OCI-M2 (cell line): Measurements from ENCODE around the gene SRSF12.
"Not testable (repeated sequence)": the region's sequence is repeated elsewhere in the genome, so short reads cannot be mapped to it uniquely, and the experiment has no call there.

ENCODE experiments used
- DNase-seq: peaks from one replicate; lab custom pipeline; 2025; ENCODE audit not compliant: unreplicated experiment; lab: John Stamatoyannopoulos, UW

Gene SRSF12

DNA sequence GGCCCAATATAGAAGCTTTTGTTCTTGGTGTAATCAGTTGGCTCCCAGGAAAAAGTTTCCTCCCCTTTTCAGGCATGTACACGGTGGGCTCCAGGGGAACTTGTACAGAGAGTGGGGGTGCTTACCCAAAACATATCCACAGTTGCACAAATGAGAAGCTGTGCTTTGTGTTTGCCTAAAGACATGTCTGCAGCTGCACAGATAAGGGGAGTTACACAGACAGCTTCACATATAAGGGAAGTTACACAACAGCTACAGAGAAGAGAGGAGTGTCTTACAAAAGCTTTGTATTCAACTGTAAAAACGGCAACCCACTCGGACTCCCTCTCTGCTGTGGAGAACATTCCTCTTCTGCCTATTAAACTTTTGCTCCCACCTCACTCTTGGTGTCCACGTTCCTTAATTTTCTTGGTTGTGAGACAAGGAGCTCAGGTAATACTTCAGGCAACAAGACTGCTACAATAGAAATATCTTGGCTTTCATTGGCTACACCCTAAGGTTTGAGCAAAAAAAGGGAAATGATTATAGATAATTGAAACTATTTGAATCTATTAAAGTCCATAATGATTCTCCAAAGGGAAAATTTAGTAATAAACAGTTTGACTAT lies 44.8 kb downstream of the SRSF12 start:
- DNase-seq, result peak; percentile 33

DNA sequence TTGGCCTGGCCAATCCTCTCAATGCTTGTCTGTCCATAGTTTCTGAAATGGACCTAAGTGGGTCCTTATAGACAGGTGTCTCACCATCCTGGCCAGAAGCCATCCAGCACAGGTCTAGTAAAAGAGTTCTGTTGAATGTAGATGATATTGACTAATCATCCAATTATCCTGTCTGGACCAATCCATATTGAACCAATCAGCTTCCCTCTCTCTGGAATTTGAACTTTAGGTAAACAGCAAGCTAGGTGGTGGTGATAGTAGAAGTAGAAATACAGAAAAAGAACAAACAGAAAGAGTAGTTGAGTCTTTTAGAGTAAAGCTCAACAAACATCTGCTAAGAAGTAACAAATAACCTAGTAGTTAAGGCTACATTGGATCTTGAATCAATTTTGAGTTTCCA lies 46.8 kb downstream of the SRSF12 start:
- DNase-seq, result no peak

DNA sequence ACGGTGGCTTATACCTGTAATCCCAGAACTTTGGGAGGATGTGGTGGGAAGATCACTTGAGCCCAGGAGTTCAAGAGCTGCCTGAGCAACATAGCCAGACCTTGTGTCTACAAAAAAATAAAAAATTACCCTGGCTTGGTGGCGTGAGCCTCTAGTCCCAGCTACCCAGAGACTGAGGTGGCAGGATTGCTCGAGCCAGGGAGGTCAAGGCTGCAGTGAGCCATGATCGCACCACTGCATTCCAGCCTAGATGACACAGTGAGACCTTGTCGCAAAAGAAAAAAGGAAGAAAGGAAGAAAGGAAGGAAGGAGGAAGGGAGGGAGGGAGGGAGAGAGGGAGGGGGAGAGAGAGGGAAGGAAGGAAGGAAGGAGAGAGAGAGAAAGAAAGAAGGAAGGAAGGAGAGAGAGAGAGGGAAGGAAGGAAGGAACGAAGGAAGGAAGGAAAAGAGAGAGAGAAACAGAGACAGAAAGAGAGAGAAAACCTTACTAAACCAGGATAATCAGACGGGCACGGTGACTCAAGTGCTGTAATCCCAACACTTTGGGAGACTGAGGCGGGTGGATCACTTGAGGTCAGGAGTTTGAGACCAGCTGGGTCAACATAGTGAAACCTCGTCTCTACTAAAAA lies 48.2 kb downstream of the SRSF12 start:
- DNase-seq, result no peak

DNA sequence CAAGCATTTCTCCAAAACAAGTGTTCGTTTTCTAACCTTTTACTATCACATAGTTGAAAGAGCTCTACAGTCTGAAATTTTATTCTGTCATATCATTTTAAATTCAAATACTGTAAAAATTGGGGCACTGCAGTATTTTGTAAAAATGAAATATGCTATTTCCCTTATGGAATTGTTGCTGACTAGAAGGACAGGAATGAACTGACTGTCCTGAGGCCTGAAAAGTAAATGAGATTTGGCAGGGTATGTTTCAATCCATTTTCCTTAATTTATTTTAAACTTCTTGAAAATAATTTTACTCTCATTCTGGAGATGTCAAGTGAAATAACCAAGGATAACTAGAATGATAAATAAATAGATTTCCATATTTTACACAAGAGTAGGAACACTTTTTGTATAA lies 49.2 kb downstream of the SRSF12 start:
- DNase-seq, result no peak

DNA sequence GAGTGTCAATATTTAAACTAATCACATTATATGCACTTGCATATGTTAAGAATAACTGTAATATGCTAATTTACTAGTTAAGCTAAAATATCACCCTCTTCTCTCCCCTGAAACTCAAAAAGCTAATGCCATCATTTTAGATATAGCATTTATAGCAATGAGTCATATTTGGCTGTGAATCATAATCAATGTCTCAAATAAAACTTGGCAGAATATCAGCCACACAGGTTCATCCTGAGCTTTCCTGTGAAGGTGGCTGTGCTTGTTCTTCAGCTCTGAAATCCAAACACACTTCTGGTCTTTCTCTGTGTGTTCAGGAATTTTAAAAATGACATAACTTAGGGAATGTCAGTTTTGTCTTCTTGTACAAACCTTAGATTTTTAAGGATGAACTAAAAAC lies 50.1 kb downstream of the SRSF12 start:
- DNase-seq, result no peak

DNA sequence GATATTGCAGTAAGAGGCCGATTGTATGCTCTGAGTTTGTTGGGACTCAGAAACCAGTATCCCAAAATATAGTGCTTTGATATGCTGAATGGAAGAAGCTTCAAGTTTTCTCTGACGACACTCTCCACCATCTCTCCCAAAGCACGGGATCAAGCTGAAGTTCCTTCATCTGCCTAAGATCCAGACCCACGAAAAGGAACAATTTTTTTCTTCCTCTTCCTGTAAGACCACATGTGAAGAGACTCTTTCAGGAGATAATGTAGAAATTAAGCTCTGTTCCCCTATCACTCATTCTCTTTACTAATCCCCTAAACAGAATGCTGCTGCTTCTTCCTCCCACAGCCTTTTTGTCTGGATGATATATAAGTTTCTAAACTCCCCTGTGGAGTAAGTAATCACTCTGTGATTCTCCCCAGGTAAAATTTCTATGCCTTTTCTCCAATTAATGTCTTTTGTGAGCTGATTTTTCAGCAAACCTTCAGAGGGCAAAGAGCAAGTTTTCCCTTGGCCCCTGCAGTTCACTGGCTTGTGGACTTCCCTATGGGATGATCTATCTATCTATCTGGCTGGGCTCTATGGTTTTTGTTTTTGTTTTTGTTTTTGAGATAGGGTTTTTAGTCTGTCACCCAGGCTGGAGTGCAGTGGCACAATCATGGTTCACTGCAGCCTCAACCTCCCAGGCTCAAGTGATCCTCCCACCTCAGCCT lies 50.8 kb downstream of the SRSF12 start:
- DNase-seq, result no peak

DNA sequence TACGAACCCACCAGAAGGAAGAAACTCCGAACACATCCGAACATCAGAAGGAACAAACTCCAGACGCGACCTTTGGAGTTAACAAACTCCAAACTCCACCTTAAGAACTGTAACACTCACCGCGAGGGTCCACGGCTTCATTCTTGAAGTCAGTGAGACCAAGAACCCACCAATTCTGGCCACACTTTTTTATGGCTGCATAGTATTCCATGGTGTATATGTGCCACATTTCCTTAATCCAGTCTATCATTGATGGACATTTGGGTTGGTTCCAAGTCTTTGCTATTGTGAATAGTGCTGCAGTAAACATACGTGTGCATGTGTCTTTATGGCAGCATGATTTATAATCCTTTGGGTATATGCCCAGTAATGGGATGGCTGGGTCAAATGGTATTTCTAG lies 51.8 kb downstream of the SRSF12 start:
- DNase-seq, result not testable (repeated sequence)

DNA sequence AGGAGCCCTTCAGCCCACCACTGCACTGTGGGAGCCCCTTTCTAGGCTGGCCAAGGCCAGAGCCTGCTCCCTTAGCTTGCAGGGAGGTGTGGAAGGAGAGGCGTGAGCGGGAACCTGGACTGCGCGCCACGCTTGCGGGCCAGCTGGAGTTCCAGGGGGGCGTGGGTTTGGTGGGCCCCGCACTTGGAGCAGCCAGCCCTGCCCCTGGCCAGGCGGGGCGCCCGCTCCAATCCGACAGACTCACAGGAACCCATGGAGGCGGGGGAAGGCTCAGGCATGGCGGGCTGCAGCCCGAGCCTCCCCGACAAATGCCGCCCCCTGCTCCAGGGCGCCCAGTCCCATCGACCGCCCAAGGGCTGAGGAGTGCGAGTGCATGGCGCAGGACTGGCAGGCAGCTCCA lies 52.9 kb downstream of the SRSF12 start:
- not testable (repeated sequence) for DNase-seq

DNA sequence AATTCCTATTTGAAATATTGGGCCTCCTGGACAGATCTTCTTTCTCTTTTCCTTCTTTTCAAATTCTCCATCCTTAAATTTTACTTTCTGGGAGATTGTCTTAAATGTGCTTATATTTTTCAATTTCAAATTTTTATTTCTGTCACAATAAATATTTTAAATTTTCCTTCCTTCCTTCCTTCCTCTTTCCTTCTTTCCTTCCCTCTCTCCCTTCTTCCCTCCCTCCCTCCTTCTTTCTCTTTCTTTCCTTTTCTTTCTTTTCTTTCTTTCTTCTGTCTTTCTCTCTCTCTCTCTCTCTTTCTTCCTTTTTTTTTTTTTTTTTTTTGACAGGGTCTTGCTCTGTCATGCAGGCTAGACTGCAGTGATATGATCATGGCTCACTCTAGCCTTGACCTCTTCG lies 54.0 kb downstream of the SRSF12 start:
- no peak for DNase-seq

DNA sequence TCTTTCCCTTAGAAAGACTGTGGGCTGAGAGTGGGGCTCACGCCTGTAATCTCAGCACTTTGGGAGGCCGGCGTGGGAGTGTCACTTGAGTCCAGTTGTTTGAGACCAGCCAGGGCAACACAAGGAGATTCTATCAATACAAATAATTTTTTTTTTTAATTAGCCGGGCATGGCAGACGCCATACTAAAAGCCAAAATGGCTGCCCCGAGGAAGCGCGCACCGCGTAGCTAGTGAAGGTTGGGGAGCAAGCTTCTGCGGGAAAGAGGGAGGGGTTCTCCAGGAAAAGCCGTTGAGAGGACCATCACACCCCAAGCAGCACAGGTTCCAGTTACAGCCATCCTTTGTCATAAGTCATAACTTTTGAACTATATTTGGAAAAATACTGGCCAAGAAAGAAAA lies 58.6 kb downstream of the SRSF12 start:
- no peak for DNase-seq

DNA sequence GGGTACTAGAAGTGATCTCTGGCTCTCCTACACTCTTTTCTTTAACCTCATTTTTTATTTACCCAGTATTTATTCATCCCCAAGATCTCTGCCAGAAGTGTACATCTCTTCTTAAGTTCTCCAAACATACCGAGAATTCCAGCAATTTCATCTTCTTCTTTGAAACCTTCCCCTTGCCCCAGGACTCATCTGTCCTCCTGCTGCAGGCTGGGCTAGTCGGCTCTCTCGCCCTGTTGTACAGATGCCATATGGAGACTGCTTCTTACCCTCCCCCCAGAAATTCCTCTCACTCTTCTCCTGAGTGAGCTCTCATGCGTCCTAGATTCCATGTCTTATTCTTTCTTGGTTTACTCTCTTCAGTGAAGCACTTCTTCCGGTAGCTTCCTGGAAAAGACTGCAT lies 59.2 kb downstream of the SRSF12 start:
- no peak for DNase-seq

DNA sequence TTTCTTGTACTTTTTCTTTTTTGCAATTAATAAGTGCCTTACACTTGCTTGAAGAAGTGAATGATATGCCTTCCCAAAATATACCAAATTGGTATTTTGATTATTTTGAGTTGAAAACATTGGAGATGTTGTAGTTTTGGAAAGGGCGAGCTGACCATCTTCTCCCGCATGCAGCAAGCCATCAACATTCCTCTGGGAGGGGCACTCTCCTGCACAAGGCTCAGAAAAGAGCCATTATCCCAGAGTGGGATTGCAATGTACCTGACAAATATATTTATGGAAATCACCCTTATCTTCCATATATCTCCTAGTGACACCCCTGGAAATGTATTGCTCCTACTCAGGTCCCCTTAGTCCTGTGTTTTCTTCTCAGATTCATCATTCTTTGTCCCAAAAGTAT lies 60.1 kb downstream of the SRSF12 start:
- no peak for DNase-seq

DNA sequence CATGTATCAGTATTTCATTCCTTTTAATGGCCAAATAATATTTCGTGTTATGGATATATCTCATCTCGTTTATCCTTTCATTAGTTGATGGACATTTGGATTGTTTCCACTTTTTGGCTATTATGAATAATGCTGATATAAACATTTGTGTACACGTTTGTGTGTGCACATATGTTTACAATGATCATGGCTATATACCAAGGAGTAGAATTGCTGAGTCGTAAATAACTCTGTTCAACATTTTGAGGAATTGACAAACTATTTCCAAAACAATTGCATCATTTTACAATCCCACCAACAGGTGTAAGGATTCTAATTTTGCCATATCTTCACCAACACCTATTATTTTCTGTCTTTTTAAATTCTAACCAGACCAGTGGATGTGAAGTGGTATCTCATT lies 63.7 kb downstream of the SRSF12 start:
- no peak for DNase-seq

DNA sequence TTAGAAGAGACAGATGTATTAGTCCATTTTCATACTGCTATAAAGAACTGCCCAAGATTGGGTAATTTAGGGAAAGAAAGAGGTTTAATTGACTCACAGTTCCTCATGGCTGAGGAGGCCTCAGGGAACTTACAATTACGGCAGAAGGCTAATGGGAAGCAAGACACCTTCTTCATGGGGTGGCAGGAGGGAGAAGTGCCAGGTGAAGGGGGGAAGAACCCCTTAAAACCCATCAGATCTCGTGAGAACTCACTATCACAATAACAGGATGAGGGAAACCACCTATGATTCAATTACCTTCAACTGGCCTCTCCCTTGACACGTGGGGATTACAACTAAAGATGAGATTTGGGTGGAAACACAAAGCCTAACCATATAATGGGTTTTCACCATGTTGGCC lies 66.2 kb downstream of the SRSF12 start:
- no peak for DNase-seq

DNA sequence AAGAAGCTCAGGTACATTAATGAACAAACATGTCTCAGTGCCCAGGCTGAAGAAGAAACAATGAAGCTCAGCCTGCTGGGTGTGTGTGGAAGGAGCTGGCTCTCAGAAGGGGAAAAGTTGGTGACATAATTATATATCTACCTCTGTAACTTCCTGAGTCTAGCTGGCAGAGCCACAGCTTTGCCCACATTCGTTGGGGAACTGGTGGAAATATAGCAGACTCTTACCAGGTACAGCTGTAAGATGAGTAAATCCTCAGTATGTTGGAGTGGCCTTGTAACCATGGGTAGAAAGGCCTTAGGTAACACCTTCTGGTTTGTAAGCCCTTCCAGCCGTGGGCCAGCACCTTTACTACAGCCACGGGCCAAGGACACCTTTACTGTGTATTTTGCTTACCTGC lies 67.2 kb downstream of the SRSF12 start:
- no peak for DNase-seq

DNA sequence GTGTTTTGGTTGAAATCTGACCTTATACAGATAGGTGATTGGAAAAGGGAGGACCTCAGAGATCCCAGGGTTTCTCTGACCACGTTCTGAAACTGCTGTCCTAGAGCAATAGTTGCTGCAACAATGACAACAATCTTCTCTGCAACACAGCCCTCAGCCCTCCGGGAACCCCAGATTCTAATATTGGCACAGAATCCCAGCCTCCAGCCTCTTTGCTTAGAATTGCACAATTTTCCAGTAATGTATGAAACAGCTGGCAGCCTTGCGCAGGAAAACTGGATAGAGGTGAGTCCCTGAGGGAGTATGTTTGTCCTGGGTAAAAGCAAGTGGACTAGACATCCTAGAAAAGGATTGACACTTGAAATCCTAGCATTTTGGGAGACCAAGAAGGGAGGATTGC lies 67.7 kb downstream of the SRSF12 start:
- DNase-seq, result no peak

DNA sequence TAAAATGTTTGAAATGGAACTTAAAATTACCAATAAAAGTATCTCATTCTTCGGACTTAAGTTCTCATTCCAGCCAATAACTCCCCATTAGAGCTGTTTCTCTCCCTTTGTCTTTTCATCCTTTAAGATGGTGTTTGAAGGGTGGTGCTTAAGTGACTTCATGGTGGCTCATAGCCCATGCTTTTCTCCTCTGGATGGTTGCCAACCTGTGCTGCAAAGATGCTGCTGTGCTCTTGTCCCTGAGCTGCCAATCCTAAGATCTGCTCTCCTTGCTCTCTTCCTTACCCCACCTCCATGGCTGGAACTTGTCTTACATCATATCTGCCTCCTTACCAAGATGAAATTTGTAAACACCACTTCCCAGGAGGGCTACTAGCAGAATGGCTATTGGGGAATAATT lies 68.9 kb downstream of the SRSF12 start:
- DNase-seq, result no peak

DNA sequence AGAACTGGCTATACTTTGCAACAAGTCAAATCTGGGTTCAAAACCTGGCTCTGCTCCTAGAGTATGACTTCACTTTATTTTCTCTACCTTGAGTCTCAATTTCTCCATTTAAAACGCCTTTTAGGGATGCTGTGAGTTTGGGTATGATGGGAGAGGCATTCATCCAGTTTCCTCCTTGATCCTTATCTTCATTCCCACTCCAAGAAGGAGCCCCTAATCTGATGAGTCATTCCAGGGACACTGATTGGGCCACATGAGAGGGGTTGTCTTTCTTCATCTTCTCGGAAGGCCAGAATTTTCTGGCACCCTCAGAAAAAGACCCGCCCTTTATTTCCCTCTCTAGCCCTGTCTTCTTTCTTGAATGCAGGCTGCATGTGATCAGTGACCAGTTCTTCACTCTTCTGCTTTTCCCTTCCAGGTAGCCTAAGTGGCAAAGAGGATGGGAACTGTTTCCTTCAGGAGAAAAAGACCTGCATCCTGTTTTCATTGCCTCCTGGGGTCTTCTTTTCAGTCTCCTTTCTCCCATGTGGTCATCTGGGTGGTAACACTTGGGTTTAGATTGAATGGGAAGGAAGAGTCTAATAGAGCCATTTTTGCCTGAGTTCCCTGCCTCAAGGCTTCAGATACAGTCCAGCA lies 69.5 kb downstream of the SRSF12 start:
- no peak for DNase-seq

DNA sequence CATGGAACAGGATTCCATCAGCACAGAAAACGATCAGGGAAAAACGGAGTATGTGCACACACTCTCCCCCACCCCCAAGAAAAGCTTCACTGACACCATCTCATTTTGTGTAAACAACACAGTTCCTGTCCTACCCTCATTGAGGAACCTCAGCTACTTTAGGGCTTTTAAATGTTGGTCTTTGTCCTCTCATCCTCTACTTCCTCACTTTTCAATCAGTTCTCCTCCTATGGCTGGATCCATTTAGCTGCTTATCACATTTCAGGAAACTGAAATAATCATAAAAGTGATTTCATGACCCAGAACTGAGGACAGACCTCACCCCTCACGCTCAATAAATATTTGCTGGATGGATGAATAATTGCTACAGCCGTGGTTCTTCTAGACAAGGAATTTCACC lies 70.4 kb downstream of the SRSF12 start:
- DNase-seq, result no peak
